NCI-H2081 treated with DMSO at 0.1 percent for 48 hours (cell line): ENCODE measurements around the gene SFMBT1.
"Not testable (repeated sequence)": the region's sequence is repeated elsewhere in the genome, so short reads cannot be mapped to it uniquely, and the experiment has no call there.

Source experiments
- DNase-seq: peaks from one replicate; lab custom pipeline; 2025; lab: John Stamatoyannopoulos, UW

Gene SFMBT1

GRCh38 chr3:53072653-53073552 is 27.0 kb upstream of the SFMBT1 start:
- DNase-seq: no peak

- DNase-seq: no peak
These were observed 26.1 kb upstream of the SFMBT1 start for GRCh38 chr3:53071882-53072431.

- DNase-seq: no peak
These were observed 23.7 kb upstream of the SFMBT1 start for GRCh38 chr3:53069422-53070068.

GRCh38 chr3:53068176-53068575 is 22.3 kb upstream of the SFMBT1 start:
- DNase-seq: no peak

GRCh38 chr3:53067567-53067966 is 21.7 kb upstream of the SFMBT1 start:
- no peak for DNase-seq

- no peak for DNase-seq
These were observed 20.1 kb upstream of the SFMBT1 start for GRCh38 chr3:53065841-53066480.

GRCh38 chr3:53062905-53063304 is 17.0 kb upstream of the SFMBT1 start:
- DNase-seq: no peak

- no peak for DNase-seq
These were observed 10.6 kb upstream of the SFMBT1 start for GRCh38 chr3:53056442-53056841.

- not testable (repeated sequence) for DNase-seq
These were observed 8.4 kb upstream of the SFMBT1 start for GRCh38 chr3:53054233-53054632.

GRCh38 chr3:53051929-53052328 is 6.1 kb upstream of the SFMBT1 start:
- DNase-seq: no peak

GRCh38 chr3:53049987-53050386 is 4.1 kb upstream of the SFMBT1 start:
- no peak for DNase-seq

GRCh38 chr3:53046171-53047170 is 598 bp upstream of the SFMBT1 start:
- no peak for DNase-seq

- no peak for DNase-seq
These were observed 959 bp downstream of the SFMBT1 start for GRCh38 chr3:53044711-53045517.

- no peak for DNase-seq
These were observed 1.5 kb downstream of the SFMBT1 start for GRCh38 chr3:53044371-53044710.

GRCh38 chr3:53043738-53044137 is 2.1 kb downstream of the SFMBT1 start:
- no peak for DNase-seq

- no peak for DNase-seq
These were observed 3.2 kb downstream of the SFMBT1 start for GRCh38 chr3:53042651-53043050.

GRCh38 chr3:53040351-53040820 is 5.5 kb downstream of the SFMBT1 start:
- no peak for DNase-seq

- no peak for DNase-seq
These were observed 6.5 kb downstream of the SFMBT1 start for GRCh38 chr3:53039376-53039752.

- DNase-seq: no peak
These were observed 7.0 kb downstream of the SFMBT1 start for GRCh38 chr3:53038679-53039375.
